Measurements from ENCODE around the gene ZNF146.
A peak's percentile ranks its signal among the peaks of the same experiment; 100 is the strongest.

ZNF146 gene

DNA sequence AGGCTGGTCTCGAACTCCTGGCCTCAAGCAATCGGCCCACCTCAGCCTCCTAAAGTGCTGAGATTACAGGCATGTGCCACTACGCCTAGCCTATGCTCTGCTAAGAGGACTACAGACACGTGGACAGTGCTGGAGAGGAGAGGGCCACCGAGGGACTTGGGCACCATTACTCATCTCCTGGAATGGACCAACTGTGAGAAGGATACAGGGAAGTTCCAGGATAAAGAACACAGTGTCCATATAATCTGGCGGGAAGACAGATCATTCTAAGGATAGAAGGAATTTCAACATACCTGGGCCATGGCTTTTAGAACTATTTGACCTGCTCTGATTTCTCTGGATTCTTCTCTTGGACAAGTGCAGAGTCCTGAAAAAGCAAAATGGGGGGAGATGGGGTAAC lies 13.2 kb upstream of the ZNF146 start:
- Histone ChIP-seq H3K4me3 (ENCODE audit: low read depth in 1 of 2, low read length in 2 of 2) (no peak overlapping the region), H3K4me1 (ENCODE audit: control insufficient read depth in 1 of 2, insufficient read depth in 2 of 2, low read length in 2 of 2) (no peaks in the 10 kb centered on the region), H3K36me3 (ENCODE audit: control insufficient read depth in 1 of 2, insufficient read depth in 2 of 2, low read length in 2 of 2) (peaks cover 0 to 5% of the 10 kb centered on the region in 2 donors), H3K9me3 (ENCODE audit: control insufficient read depth in 1 of 2, low read length in 2 of 2) (no peaks in the 10 kb centered on the region), H3K9ac (ENCODE audit: low read depth in 1 of 2, low read length in 2 of 2) (no peak overlapping the region), H3K27ac (ENCODE audit: low read depth, low read length) (no peak overlapping the region), H3K27me3 (ENCODE audit: control insufficient read depth in 1 of 2, insufficient read depth in 2 of 2, low read length in 2 of 2) (no peaks in the 10 kb centered on the region)

- no peaks in the 10 kb centered on the region for H3K9me3 ChIP-seq (ENCODE audit: control insufficient read depth in 1 of 2, low read length in 2 of 2)
- peaks cover 0 to 5% of the 10 kb centered on the region in 2 donors for H3K36me3 ChIP-seq (ENCODE audit: control insufficient read depth in 1 of 2, insufficient read depth in 2 of 2, low read length in 2 of 2)
- no peaks in the 10 kb centered on the region for H3K4me1 ChIP-seq (ENCODE audit: control insufficient read depth in 1 of 2, insufficient read depth in 2 of 2, low read length in 2 of 2)
- no peak overlapping the region for H3K4me3 ChIP-seq (ENCODE audit: low read depth in 1 of 2, low read length in 2 of 2)
- H3K9ac ChIP-seq (ENCODE audit: low read depth in 1 of 2, low read length in 2 of 2), result no peak overlapping the region
- no peak overlapping the region for H3K27ac ChIP-seq (ENCODE audit: low read depth, low read length)
- H3K27me3 ChIP-seq (ENCODE audit: control insufficient read depth in 1 of 2, insufficient read depth in 2 of 2, low read length in 2 of 2), result no peaks in the 10 kb centered on the region
These were observed 11.6 kb upstream of the ZNF146 start for GRCh38 chr19:36203293-36203692.

GRCh38 chr19:36207605-36208252 lies 7.2 kb upstream of the ZNF146 start:
- peaks cover 0 to under 1% of the 10 kb centered on the region in 2 donors for H3K36me3 ChIP-seq (ENCODE audit: control insufficient read depth in 1 of 2, insufficient read depth in 2 of 2, low read length in 2 of 2)
- H3K27me3 ChIP-seq (ENCODE audit: control insufficient read depth in 1 of 2, insufficient read depth in 2 of 2, low read length in 2 of 2), result no peaks in the 10 kb centered on the region
- no peak overlapping the region for H3K9ac ChIP-seq (ENCODE audit: low read depth in 1 of 2, low read length in 2 of 2)
- H3K9me3 ChIP-seq (ENCODE audit: control insufficient read depth in 1 of 2, low read length in 2 of 2), result no peaks in the 10 kb centered on the region
- H3K4me1 ChIP-seq (ENCODE audit: control insufficient read depth in 1 of 2, insufficient read depth in 2 of 2, low read length in 2 of 2), result no peaks in the 10 kb centered on the region
- no peak overlapping the region for H3K27ac ChIP-seq (ENCODE audit: low read depth, low read length)
- no peak overlapping the region for H3K4me3 ChIP-seq (ENCODE audit: low read depth in 1 of 2, low read length in 2 of 2)

- Histone ChIP-seq H3K27ac (ENCODE audit: low read depth, low read length) (no peak overlapping the region), H3K9ac (ENCODE audit: low read depth in 1 of 2, low read length in 2 of 2) (no peak overlapping the region), H3K4me3 (ENCODE audit: low read depth in 1 of 2, low read length in 2 of 2) (no peak overlapping the region), H3K9me3 (ENCODE audit: control insufficient read depth in 1 of 2, low read length in 2 of 2) (no peaks in the 10 kb centered on the region), H3K36me3 (ENCODE audit: control insufficient read depth in 1 of 2, insufficient read depth in 2 of 2, low read length in 2 of 2) (no peaks in the 10 kb centered on the region), H3K4me1 (ENCODE audit: control insufficient read depth in 1 of 2, insufficient read depth in 2 of 2, low read length in 2 of 2) (peaks cover 4 to 7% of the 10 kb centered on the region in 2 donors), H3K27me3 (ENCODE audit: control insufficient read depth in 1 of 2, insufficient read depth in 2 of 2, low read length in 2 of 2) (no peaks in the 10 kb centered on the region)
These were observed 5.5 kb upstream of the ZNF146 start for GRCh38 chr19:36209372-36209771.

DNA sequence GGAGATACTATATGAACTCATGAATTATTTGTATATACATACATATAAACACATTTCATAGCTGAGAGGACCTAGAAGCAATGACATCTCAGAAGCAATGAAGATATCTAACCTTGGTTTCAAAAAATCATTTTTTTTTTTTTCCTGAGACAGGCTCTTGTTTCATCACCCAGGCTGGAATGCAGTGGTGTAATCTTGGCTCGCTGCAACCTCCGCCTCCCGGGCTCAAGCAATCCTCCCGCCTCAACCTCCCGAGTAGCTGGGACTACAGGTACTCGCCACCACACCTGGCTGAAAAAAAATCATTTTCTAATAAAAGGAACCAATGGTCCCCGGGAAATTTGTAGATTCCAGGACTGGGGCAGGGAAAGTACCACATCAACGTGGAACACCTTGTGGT lies 4.4 kb upstream of the ZNF146 start:
- Histone ChIP-seq H3K9ac (ENCODE audit: low read depth in 1 of 2, low read length in 2 of 2) (no peak overlapping the region), H3K4me1 (ENCODE audit: control insufficient read depth in 1 of 2, insufficient read depth in 2 of 2, low read length in 2 of 2) (peaks cover 4 to 8% of the 10 kb centered on the region in 2 donors), H3K36me3 (ENCODE audit: control insufficient read depth in 1 of 2, insufficient read depth in 2 of 2, low read length in 2 of 2) (no peaks in the 10 kb centered on the region), H3K4me3 (ENCODE audit: low read depth in 1 of 2, low read length in 2 of 2) (no peak overlapping the region), H3K9me3 (ENCODE audit: control insufficient read depth in 1 of 2, low read length in 2 of 2) (no peaks in the 10 kb centered on the region), H3K27me3 (ENCODE audit: control insufficient read depth in 1 of 2, insufficient read depth in 2 of 2, low read length in 2 of 2) (no peaks in the 10 kb centered on the region), H3K27ac (ENCODE audit: low read depth, low read length) (no peak overlapping the region)

- Histone ChIP-seq H3K27ac (ENCODE audit: low read depth, low read length) (no peak overlapping the region), H3K36me3 (ENCODE audit: control insufficient read depth in 1 of 2, insufficient read depth in 2 of 2, low read length in 2 of 2) (no peaks in the 10 kb centered on the region), H3K9me3 (ENCODE audit: control insufficient read depth in 1 of 2, low read length in 2 of 2) (no peaks in the 10 kb centered on the region), H3K4me1 (ENCODE audit: control insufficient read depth in 1 of 2, insufficient read depth in 2 of 2, low read length in 2 of 2) (peaks cover 4 to 14% of the 10 kb centered on the region in 2 donors), H3K4me3 (ENCODE audit: low read depth in 1 of 2, low read length in 2 of 2) (no peak overlapping the region), H3K9ac (ENCODE audit: low read depth in 1 of 2, low read length in 2 of 2) (no peak overlapping the region), H3K27me3 (ENCODE audit: control insufficient read depth in 1 of 2, insufficient read depth in 2 of 2, low read length in 2 of 2) (no peaks in the 10 kb centered on the region)
These were observed 2.0 kb upstream of the ZNF146 start for GRCh38 chr19:36212895-36213294.

GRCh38 chr19:36215276-36216123 lies 594 bp downstream of the ZNF146 start:
- Histone ChIP-seq H3K36me3 (ENCODE audit: control insufficient read depth in 1 of 2, insufficient read depth in 2 of 2, low read length in 2 of 2) (peaks cover 0 to 7% of the 10 kb centered on the region in 2 donors), H3K4me1 (ENCODE audit: control insufficient read depth in 1 of 2, insufficient read depth in 2 of 2, low read length in 2 of 2) (peaks cover 4 to 14% of the 10 kb centered on the region in 2 donors), H3K9me3 (ENCODE audit: control insufficient read depth in 1 of 2, low read length in 2 of 2) (no peaks in the 10 kb centered on the region), H3K9ac (ENCODE audit: low read depth in 1 of 2, low read length in 2 of 2) (peak overlapping the region; percentile 77 to 92), H3K27me3 (ENCODE audit: control insufficient read depth in 1 of 2, insufficient read depth in 2 of 2, low read length in 2 of 2) (no peaks in the 10 kb centered on the region), H3K4me3 (ENCODE audit: low read depth in 1 of 2, low read length in 2 of 2) (peak overlapping the region; percentile 88 to 91), H3K27ac (ENCODE audit: low read depth, low read length) (peak overlapping the region; percentile 98)

DNA sequence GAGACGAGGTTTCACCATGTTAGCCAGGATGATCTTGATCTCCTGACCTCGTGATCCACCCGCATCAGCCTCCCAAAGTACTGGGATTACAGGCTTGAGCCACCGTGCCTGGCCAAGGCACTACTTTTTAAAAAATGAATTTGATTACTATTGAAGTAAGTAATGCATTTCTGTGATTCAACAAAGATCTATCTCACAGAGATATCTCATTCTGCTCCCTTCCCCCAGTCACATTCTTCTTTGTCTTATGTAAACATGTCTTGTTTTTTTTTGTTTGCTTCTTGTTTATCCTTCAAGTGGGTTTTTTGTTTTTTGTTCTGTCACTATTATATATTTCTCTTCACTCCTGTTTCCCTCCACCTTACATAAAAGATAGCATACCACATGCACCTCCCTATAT lies 6.6 kb downstream of the ZNF146 start:
- Histone ChIP-seq H3K27ac (ENCODE audit: low read depth, low read length) (no peak overlapping the region), H3K36me3 (ENCODE audit: control insufficient read depth in 1 of 2, insufficient read depth in 2 of 2, low read length in 2 of 2) (peaks cover 22 to 57% of the 10 kb centered on the region in 2 donors), H3K27me3 (ENCODE audit: control insufficient read depth in 1 of 2, insufficient read depth in 2 of 2, low read length in 2 of 2) (no peaks in the 10 kb centered on the region), H3K9me3 (ENCODE audit: control insufficient read depth in 1 of 2, low read length in 2 of 2) (peaks cover 5 to 10% of the 10 kb centered on the region in 2 donors), H3K4me3 (ENCODE audit: low read depth in 1 of 2, low read length in 2 of 2) (no peak overlapping the region), H3K4me1 (ENCODE audit: control insufficient read depth in 1 of 2, insufficient read depth in 2 of 2, low read length in 2 of 2) (peaks cover 0 to 4% of the 10 kb centered on the region in 2 donors), H3K9ac (ENCODE audit: low read depth in 1 of 2, low read length in 2 of 2) (no peak overlapping the region)

GRCh38 chr19:36222503-36222902 lies 7.6 kb downstream of the ZNF146 start:
- Histone ChIP-seq H3K9me3 (ENCODE audit: control insufficient read depth in 1 of 2, low read length in 2 of 2) (peaks cover 5 to 10% of the 10 kb centered on the region in 2 donors), H3K27me3 (ENCODE audit: control insufficient read depth in 1 of 2, insufficient read depth in 2 of 2, low read length in 2 of 2) (no peaks in the 10 kb centered on the region), H3K27ac (ENCODE audit: low read depth, low read length) (no peak overlapping the region), H3K4me3 (ENCODE audit: low read depth in 1 of 2, low read length in 2 of 2) (no peak overlapping the region), H3K4me1 (ENCODE audit: control insufficient read depth in 1 of 2, insufficient read depth in 2 of 2, low read length in 2 of 2) (peaks cover 0 to 4% of the 10 kb centered on the region in 2 donors), H3K36me3 (ENCODE audit: control insufficient read depth in 1 of 2, insufficient read depth in 2 of 2, low read length in 2 of 2) (peaks cover 26 to 66% of the 10 kb centered on the region in 2 donors), H3K9ac (ENCODE audit: low read depth in 1 of 2, low read length in 2 of 2) (no peak overlapping the region)

DNA sequence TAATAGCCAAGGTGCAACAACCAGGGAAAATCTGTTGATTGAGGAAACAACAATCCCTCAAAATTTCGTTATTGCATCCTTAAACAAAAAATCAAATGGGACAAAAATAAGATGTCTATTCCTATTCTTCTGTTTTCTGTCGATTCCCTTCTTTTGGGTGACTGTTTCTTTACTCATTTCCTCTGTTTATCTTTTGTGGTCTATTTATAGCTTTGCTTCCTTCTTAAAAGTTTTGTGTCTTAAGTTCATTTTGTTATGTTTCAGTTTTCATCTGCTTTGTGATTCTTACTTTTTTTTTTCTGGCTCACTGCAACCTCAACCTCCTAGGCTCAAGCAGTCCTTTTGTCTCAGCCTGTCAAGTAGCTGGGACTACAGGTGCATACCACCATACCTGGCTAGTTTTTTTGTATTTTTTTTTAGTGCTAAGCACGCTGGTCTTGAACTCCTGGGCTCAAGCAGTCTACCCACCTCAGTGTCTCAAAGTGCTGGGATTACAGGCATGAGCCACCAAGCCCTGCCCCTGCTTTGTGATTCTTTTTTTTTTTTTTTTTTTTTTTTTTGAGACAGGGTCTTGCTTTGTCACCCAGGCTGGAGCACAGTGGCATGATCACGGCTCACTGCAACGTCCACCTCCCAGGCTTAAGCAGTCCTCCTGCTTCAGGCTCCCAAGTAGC lies 10.4 kb downstream of the ZNF146 start:
- Histone ChIP-seq H3K9ac (ENCODE audit: low read depth in 1 of 2, low read length in 2 of 2) (no peak overlapping the region), H3K36me3 (ENCODE audit: control insufficient read depth in 1 of 2, insufficient read depth in 2 of 2, low read length in 2 of 2) (peaks cover 44 to 88% of the 10 kb centered on the region in 2 donors), H3K27ac (ENCODE audit: low read depth, low read length) (no peak overlapping the region), H3K27me3 (ENCODE audit: control insufficient read depth in 1 of 2, insufficient read depth in 2 of 2, low read length in 2 of 2) (no peaks in the 10 kb centered on the region), H3K4me3 (ENCODE audit: low read depth in 1 of 2, low read length in 2 of 2) (peak overlapping the region in 1 of 2 donors; percentile 16), H3K9me3 (ENCODE audit: control insufficient read depth in 1 of 2, low read length in 2 of 2) (peaks cover 9 to 21% of the 10 kb centered on the region in 2 donors), H3K4me1 (ENCODE audit: control insufficient read depth in 1 of 2, insufficient read depth in 2 of 2, low read length in 2 of 2) (peaks cover 0 to 4% of the 10 kb centered on the region in 2 donors)

All from duodenal mucosa (tissue), 2 donors.